Activated CD8-positive, alpha-beta memory T cell treated with anti-CD3 and anti-CD28 coated beads for 48 hours (primary cell): ENCODE results near the gene TRAPPC12.
"Not testable (repeated sequence)": the region's sequence is repeated elsewhere in the genome, so short reads cannot be mapped to it uniquely, and the experiment has no call there.

Experiments
- DNase-seq, 3 experiments: peaks; one replicate each; pipeline ENCODE4 v3.0.0-alpha.2; 2020; ENCODE audit warnings: low read depth in 2 of 3, low spot score in 2 of 3

TRAPPC12 gene

DNA sequence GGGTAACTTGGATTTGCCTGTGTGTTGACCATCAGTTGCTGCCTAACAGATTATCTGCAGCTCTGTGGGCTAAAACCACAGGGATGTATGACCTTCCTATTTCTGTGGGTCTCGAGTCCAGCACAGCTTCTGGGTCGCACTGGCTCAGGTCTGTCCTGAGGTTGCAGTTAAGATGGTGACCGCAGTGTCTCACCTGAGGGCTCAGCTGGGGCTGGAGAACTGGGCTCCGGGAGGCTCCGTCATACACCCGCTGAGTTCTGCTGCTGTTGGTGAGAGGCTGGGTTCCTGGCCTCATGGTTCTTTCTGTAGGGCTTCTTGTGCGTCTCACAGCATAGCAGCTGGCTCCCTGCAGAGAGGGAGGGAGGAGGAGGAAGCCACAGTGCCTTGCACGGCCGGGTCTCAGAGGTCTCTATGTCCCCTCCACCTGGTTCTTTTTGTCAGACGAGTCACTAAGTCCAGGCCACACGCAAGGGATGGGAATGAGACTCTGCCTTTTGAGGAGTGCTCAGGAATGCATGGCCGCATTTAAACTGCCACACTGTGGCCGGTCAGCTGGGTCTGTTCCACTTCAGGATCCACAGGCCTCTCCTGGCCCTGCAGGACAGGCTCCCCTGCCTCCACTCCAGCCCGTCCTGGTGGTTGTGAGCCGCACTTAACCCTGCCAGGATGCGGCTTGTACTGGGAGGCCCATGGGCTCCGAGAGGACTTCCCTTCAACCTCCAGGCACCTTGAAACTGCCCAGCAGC lies 72.6 kb downstream of the TRAPPC12 start:
- DNase-seq: no peak

- DNase-seq: no peak
Measured at GRCh38 chr2:3453190-3453999, 73.9 kb downstream of the TRAPPC12 start.

DNA sequence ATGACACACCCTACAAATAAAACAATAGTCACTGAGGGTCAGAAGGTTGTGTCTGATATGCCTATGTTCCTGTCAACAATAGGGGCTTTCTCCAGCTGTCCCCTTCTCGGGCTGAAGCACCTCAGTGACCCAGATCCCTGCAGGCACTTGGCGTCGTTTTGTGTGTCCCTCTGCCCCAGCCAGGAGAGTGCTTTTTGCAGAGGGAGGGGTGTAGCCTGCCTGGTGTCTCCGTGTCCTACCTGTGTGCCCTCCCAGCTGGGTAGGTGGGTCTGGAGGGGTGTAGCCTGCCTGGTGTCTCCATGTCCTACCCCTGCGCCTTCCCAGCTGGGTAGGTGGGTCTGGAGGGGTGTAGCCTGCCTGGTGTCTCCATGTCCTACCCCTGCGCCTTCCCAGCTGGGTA lies 74.5 kb downstream of the TRAPPC12 start:
- not testable (repeated sequence) for DNase-seq

DNA sequence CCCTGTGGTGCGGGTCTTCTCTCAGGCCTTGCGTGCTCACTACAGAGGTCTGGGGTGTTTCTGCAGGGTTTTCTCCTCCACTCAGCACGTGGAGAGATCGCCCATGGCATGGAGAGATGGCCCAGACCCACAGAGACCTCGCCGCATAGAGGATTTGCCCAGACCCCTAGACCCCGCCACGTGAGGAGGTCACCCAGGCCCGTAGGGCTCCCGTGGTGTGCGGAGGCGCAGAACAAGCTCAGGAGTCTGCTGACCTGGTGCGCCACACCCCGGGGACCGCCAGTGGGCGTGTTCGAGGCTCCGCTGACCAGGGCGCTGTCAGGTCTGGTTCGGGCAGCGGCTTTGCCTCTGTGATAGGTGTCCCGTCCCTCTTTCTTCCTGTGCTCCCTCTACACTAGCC lies 75.3 kb downstream of the TRAPPC12 start:
- no peak for DNase-seq

GRCh38 chr2:3456125-3456524 lies 76.6 kb downstream of the TRAPPC12 start:
- DNase-seq: no peak

DNA sequence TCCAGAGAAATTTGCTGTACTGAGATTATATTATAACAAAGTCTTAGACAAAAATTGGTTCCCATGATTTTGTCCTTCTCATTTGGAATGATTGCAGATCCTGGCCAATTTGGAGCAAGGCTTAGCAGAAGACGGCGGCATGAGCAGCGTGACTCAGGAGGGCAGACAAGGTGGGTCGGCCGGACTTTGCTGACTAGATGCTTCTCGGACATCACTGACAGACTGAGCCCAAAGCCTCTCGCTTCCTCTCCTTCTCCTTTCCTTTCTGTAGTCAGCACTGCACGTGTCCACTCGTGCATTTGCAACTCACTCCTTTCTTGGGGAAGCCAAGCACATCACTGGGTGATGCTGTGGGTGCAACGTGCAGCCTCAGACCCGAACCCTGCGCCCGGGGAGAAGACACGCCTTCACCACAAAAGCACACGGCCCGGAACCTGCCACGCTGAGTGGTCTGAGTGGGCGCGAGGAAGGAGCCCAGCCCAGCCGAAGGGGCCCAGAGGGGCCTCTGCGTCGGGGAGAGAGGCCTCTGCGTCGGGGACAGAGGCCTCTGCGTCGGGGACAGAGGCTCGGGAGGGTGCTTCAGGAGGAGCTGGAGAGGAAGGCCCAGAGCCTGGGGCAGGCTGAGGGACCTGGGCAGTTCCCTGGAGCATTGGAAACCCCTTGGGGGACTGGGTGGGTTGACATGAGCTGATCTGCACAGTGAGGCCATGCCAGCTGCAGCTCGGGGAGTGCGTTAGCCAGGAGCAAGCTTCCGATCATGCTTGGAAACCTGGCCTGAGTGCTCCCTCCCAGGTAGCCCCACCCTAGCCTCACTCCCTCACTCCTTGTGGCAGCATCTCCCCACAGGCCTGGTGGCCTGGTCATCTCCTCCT lies 78.3 kb downstream of the TRAPPC12 start:
- no peak for DNase-seq

DNA sequence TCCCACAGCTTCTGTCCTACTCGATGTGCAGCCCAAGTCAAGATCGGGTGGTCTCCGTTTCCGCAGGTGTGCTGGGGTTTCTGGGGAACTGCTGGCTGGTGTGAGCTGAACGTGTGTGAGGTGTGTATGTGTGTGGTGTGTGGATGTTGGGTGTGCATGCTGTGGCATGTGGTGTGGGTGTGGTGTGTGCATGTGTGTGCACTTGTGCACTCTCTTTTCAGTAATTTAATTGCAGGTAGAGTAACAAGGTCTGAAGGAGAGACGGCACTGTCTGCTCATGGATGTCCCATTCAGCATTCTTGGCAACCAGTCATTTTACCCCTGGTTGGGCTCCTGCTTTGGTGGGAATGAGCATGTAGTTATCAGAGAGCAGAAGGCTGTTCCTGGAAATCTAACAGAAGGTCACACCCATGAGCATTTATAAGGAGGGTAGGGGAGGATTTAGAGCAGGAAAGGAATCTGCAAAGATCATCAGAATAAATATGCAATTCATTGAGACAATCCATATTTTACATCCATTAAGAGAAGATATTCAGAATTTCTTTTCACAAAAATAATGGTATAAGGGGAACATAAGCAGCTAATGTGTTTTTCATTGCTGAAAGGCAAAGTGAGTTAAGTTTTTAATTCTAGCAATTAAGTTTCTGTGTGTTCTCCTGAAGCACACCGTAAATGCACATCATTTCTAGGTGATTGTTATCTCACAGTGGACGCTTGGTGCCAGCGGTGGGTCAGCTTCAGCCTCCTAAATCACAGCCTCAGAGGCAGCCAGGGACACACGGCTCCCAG lies 79.1 kb downstream of the TRAPPC12 start:
- DNase-seq: no peak

DNA sequence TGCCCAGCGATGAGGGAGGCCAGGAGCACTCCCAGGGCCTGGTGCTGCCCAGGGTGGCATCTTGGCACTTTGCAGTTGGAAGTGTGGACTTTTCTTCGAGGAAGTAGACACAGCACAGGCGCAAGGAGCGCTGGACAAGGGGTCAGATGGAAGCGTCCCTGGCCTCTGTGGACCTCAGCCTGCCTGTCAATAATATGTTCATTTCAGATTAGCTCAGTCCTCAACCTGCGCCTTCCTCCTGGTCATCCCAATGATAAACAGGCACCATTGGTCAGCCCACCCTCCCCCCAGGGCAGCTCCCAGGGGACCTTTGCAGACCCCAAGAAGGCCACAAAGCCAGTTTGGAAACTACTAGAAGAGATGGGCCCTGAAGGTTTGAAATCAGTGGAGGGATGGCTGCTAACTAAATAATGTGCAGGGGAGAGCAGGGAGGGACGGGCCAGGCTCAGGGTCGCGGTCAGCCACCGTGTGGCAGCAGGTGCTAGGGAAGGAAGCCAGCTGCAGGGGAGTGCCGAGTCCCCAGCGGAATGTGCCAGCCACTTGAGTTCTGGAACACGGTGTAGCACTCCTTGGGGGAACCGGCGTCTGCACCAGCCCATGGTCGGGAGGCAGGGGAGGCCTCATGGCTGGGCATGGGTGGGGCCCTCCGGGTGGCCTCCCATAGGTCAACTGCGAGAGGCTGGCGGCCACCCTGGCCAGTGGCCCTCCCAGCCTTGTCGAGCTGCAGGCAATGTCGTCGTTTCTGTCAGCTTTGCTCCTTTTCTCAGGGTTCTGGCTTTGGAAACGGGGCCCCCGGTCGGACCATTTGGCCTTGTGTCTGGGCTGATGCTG lies 79.9 kb downstream of the TRAPPC12 start:
- DNase-seq: no peak

GRCh38 chr2:3460156-3460555 lies 80.7 kb downstream of the TRAPPC12 start:
- no peak for DNase-seq

GRCh38 chr2:3460831-3461800 lies 81.6 kb downstream of the TRAPPC12 start:
- no peak for DNase-seq

- DNase-seq: no peak
Measured at GRCh38 chr2:3461801-3462492, 82.5 kb downstream of the TRAPPC12 start.

DNA sequence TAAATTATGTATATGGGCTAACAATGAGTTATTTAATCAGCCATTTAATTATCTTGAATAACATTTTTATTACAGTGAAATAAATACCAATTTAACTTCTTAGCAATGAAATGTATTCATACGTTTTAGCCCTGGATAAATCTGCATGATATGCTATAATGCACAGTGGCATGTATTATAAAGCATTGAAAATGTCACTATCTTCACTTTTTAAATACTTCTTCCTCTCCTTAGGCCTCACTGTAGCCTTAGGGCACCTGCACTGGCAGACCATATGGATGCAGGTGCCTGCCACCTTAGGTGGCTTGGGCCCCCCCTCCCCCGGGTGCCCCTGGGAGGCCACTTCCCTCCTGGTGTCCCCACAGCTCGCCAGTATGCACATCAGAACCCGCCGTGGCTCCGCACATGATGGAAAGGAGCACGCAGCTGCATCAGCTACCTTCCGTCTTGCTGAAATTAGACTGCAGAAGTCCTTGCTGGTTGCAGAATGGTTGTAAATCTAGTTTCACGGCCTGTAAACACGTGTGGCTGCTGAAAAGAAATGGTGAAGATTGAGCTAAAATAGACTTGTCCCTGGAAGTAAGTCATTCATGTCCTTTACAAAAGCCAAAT lies 83.1 kb downstream of the TRAPPC12 start:
- DNase-seq: no peak

- no peak for DNase-seq
Measured at GRCh38 chr2:3463186-3463835, 83.8 kb downstream of the TRAPPC12 start.

DNA sequence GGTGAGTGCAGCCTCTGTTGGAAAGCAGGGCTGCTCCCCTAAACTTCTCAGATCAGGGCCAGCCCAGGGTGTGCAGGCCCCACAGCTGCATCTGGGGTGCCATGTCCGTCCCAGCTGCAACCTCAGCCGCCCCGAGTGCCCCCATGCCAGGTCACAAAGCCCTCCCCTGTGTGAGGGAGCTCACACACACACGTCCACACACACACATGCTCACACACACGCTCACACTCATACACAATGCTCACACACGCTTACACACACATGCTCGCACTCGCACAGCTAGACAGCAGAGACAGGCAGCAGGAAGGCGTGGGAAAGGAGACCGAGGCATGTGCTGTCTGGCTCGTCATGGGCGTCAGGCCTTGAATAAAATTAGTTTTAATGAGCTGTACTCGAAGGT lies 84.5 kb downstream of the TRAPPC12 start:
- no peak for DNase-seq

- no peak for DNase-seq
Measured at GRCh38 chr2:3464401-3465005, 85.0 kb downstream of the TRAPPC12 start.

DNA sequence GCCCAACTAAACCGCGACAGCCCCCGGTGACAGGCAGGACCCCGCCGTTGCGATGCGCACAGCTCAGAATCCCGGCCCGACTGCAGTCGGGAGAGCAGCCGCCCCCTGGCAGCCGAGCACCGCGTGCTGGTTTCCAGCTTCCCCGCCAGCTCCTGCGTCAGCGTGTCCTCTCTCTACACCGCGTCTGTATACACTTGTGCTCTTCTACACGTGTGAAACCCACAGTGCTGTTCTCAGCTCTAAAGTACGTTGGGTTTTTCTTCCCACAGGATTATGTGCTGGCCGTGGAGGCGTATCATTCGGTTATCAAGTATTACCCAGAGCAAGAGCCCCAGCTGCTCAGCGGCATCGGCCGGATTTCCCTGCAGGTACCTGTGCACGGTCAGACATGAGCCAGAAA lies 85.8 kb downstream of the TRAPPC12 start:
- no peak for DNase-seq
